ENCODE measurements around the gene TSHZ1. TPM values are rescaled to one million over a fixed set of nuclear protein-coding genes. Genes with fewer than 3 reads are reported as not detected.
A peak's percentile ranks its signal among the peaks of the same experiment; 100 is the strongest.

TSHZ1 gene
- polyA plus RNA-seq, 1 donor: 36.7 TPM

DNA sequence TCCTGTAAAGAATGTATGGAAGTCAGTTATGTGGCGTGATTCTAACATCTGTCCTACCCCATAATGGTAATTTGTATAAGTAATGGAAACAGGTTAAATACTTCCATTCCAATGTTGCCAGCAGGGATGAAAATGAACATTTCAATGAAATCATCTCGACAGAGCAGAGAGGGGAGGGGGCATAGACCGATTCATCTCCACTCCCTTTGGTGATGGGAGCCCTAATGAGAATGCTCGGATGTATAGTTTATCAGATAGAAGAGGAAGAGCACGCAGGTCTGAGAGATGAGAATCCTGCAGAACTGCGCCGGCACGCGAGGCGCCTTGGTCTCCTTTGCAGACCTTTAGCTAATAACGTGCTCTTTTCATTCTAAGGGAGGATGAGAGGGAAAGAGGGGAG, 61.4 kb downstream of the TSHZ1 start:
- DNase-seq: no peak

DNA sequence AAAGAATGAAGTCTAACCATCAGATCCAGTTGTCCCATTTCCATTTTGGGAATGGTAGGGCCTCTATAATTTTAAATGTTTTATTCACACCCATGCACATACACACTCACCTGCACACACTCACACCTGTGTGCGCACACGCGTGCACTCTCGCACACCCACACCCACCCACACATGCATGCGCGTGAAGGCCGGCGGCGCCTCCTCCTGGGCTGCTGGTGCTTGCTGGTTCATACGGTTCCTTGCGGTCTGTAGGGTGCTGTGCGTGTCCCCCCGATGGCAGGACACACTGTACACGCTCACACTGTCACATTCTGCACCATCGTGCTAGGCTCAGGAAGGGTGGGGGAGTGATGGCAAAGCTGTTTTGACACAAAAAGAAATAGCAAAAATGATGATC, 63.2 kb downstream of the TSHZ1 start:
- no peak for DNase-seq

DNA sequence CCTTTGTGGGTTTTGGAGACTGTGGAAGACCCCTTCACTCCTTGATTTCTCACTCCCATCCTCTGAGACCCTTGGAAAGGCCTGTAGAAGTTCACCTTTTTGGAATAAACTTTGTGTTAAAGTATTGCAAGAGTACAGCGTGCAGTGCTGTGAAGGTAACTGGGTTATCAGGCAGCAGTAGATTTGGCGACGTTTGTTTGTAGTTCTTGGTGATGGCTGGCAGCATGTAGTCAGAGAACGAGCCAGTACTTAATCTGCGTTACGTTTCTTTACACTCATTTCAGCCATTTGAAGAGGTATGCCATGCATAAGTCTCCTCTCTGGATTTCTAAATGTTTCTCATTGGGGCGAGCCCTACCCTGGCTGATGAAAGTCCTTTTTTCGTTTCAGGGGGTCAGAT, 64.6 kb downstream of the TSHZ1 start:
- no peak for DNase-seq

DNA sequence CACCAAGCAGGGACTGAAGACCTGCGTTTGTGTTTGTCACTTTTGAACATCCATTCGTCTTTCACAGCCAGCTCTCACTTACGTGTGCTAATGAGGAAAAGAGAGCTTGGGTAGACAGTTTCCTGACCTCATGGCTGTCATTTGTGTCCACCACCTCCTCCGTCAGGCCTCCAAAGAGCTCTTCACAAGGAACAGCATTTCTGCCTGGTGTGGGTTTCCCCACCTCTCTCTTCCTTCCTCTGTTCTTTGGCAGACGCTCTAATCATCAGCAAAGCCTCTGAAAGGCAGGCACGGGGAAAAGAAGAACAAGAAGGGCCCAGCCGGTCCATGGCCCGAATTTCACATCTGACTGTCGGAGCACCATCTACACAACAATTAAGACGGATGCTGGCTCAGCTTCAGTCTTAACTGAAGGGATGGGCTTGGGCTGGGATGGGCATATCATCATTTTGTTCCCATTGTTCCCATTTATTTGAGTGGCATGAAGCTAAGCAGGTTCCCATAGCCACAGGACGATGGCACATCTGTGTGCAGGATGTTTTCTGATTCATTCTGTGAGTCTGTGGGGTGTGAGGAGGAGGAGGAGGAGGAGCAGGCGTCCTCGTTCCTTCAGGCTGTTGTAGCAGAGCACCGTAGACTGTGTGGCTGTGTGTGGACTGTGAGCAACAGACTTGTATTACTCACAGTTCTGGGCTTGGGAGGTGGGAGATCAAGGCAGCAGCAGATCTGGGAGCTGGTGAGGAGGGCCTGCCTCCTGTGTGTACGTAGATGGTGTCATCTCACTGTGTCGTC, 66.4 kb downstream of the TSHZ1 start:
- DNase-seq: no peak

DNA sequence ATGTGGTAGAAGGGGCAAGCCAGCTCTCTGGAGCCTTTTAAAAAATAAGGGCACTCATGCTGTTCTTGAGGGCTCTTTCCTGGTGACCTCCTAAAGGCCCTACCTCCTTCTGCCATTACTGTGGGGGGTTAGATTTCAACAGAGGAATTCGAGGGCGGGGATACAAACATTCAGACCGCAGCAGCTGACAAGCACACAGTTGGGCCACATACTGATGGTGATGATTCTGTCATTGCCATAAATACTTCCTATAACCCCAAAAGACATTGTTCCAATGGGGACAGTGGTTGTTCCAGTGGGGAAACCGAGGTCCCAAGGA, 67.0 kb downstream of the TSHZ1 start:
- no peak for DNase-seq

DNA sequence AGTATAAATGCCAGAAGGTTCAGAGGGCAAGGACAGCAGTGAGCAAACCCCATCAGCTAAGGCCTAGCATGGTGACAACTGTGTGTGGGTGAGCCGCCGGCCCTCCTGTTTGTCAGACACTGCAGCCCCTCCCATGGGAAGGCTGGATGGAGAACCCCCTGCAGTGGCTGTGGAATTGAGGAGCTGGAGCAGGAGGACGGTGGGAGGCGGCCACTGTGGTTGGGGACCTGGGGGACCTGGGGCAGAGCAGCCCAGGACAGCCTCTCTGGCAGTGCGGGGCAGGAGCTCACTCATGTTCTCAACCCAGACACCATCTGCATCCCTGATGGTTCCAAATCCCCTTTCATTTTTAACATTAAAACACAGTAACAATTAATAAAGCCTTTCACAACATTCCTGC, 68.8 kb downstream of the TSHZ1 start:
- no peak for DNase-seq

DNA sequence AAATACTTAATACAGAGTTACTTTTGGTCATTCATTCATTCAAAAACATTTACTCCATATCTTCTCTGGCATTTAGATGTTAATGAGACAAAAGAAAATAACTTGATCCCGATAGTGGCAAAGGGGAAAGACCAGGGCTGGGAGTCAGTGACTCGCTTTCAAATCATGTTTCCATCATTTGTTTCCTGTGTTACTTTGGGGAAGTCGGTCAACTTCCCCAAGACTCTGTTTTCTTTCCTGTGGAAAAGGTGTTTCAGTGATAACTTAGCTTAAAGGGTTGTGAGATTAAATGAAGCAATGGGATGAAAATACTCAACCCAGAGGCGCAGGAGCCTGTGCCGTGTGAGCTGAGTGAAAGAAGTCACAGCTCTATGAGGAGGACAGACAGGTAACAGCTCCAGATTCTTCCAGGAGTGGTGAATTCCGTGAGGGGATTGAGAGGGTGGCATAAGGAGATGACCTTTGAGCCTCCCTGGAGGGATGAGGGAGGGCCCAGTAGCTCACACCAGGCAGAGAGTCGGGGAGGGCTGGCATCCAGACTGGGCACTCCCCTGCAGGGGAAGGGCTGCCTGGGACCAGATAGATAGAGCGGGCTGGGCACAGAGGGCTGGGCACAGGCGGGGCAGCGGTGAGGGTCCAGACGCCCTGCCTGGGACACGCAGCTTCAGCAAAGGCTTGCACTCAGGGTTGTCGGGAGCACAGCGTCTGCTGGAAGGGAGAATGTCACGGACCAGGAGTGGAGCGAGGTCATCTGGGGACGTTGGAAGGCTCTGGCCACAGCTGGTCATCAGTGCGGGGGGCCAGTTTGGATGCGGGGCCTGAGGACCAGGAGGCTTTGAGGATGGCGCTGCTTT, 70.1 kb downstream of the TSHZ1 start:
- DNase-seq: no peak

DNA sequence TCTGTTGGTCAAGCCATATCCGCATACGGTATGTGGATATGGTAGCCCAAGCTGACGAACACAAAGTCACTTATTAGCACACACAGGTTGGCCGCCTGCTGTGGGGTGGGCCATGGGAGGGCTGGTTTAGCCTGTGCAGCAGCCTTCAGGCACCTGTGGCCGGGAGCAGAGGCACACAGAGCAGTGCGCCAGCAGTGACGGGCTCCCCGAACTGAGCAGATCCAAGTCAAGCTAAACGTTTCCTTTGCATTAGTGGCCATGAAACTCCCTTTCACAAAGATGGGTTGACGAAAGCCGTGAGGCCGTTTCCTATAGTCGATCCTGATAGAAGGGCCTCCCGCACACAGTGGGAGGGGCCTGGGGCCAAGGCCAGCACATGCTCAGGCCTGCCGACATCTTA, 72.1 kb downstream of the TSHZ1 start:
- DNase-seq: no peak

DNA sequence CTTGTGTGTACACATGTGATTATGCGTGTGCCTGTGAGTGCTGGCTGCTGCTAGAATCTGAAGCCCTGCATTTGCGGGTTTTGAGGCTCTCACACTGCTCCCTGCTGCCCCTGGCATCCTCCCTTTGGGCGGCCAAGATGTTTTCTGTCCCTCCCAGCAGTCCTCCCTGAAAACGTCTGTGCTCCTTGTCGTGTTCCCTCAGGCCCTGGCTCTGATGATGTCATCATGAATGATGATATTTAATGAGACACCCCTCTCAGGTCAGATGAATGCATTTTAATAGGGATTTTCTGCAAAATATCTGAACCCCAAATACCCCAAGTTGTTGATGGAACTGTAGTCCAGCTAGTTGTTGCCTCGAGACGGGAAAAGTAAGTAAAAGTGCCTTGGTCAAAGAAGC, 73.1 kb downstream of the TSHZ1 start:
- no peak for DNase-seq

DNA sequence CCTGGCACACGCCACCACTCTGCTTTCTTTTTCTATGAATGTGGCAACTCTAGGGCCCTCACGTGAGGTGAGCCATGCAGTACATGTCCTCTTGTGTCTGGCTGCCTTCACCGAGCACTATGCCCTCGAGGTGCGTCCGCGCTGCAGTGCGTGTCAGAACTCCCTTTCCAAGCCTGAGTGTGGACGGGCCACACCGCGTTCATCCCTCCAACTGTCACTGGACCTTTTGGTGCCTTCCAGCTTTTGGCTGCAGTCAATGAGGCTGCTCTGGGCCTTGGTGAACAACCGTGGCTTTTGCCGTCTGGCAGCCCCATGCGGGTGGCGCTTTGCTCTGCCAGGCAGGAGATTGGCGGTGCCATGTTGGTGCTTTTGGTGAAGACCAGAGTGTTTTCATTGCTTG, 74.0 kb downstream of the TSHZ1 start:
- no peak for DNase-seq

DNA sequence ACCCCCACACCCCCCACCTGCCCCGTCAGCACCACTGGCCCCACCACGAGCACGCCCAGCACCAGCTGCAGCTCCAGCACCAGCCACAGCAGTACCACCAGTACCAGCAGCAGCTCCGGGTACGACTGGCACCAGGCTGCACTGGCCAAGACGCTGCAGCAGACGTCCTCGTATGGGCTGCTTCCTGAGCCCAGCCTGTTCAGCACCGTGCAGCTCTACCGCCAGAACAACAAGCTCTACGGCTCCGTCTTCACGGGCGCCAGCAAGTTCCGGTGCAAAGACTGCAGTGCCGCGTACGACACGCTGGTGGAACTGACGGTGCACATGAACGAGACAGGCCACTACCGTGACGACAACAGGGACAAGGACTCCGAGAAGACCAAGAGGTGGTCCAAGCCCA, 75.3 kb downstream of the TSHZ1 start:
- no peak for DNase-seq

DNA sequence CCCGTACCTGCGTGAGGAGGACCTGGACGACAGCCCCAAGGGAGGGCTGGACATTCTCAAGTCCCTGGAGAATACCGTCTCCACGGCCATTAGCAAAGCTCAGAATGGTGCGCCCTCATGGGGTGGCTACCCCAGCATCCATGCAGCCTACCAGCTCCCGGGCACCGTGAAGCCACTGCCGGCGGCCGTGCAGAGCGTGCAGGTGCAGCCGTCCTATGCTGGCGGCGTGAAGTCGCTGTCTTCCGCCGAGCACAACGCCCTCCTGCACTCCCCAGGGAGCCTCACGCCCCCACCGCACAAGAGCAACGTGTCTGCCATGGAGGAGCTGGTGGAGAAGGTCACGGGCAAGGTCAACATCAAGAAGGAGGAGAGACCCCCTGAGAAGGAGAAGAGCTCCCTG, 76.4 kb downstream of the TSHZ1 start:
- no peak for DNase-seq

DNA sequence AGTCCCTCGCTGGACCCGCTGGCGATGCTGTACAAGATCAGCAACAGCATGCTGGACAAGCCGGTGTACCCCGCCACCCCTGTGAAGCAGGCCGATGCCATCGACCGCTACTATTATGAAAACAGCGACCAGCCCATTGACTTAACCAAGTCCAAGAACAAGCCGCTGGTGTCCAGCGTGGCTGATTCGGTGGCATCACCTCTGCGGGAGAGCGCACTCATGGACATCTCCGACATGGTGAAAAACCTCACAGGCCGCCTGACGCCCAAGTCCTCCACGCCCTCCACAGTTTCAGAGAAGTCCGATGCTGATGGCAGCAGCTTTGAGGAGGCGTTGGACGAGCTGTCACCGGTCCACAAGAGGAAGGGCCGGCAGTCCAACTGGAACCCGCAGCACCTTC, 77.1 kb downstream of the TSHZ1 start:
- DNase-seq: no peak

DNA sequence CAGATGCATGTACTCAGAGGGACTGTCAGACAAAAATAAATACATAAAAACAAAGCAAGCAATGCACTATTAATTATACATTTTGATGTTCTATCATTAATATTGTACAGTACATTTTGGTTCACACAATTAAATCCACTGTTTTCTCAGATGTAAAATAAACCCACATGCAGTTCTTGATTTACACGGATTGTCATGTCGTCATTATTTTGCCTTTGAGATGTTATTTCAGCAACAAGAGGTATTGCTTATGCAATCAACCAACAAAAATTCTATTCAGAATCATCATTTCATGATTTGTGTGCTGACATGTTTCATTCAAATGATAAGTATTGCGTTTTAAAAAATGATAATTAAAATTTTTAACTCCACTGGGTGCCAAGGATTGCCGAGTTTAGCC, 79.2 kb downstream of the TSHZ1 start:
- DNase-seq: no peak

DNA sequence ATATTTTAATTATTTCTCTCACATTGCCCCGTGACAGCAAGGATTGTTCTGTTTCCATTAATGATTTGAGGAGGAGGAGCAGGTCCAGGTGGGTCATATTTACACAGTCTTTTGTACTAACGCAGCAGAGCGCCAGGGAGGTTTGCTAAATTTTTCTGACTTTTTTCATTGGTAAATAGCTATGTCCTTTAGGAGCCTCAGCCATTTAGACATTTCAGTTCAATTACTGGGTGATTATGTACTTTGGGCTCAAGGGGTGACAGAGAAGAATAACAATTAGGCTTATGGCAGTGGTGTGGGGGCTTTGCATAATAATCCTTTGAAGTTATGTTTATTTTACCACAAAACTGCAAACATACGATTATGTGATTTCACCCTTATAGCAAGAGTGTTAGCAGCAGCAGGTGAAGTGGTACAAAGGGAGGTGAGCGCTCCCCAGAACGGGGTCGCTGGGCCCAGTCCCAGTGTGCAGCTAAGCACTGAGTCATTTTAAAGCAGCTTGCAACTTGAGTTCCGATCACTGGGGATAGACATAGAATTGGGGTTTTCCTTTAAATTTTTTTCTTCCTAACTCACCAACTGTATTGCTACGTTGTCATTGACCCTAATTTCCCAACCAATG, 80.3 kb downstream of the TSHZ1 start:
- no peak for DNase-seq

DNA sequence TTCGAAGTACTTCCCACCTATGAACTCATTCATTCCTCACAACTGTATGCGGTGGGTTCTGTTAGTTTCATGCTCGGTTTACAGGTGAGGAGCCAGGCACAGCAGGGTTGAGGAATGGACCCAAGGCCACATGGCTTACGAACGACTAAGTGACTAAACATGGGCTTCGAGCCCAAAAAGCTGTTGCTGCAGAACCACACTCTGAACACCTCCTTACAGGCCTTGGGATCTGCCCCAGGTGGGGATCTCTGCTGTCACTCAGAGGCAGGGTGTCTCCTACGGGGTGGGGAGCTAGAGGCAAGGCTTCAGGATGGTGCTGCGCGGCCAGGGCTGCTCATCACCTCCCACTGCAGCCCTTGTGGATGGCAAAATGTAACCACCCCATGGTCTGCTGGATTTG, 80.9 kb downstream of the TSHZ1 start:
- DNase-seq: no peak

DNA sequence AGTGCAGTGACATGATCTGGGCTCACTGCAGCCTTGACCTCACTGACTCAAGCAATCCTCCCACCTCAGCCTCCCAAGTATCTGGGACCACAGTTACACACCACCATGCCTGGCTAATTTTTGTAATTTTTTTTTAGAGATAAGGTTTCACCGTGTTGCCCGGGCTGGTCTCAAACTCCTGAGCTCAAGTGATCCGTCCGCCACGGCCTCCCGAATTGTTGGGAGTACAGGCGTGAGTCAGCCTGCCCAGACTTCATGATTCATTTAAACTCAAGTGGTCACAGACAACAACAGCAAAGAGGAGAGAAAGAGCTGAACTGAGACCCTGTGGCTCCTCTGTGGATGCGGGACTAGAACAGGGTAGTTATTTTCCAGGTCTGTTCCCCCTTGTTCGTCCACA, 83.0 kb downstream of the TSHZ1 start:
- DNase-seq: no peak

DNA sequence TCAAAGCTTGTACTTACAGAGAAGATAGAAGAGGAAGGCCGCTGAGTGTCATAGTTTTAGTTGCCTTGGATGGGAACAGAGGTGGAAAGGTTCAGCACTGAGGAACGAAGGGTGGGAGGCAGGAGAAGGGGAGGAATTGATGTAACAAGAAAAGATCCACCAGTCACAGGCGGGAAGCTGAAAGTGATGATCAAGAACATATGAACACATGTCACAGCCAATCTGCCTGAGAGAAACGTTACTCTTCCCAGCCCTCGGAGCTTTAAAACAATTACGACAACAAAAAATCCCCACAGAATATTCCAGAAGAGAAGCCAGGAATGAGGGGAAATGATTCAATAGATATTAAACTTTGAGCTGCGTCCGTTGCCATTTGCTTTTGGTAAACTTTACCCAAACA, 87.1 kb downstream of the TSHZ1 start:
- DNase-seq: peak; percentile 63

DNA sequence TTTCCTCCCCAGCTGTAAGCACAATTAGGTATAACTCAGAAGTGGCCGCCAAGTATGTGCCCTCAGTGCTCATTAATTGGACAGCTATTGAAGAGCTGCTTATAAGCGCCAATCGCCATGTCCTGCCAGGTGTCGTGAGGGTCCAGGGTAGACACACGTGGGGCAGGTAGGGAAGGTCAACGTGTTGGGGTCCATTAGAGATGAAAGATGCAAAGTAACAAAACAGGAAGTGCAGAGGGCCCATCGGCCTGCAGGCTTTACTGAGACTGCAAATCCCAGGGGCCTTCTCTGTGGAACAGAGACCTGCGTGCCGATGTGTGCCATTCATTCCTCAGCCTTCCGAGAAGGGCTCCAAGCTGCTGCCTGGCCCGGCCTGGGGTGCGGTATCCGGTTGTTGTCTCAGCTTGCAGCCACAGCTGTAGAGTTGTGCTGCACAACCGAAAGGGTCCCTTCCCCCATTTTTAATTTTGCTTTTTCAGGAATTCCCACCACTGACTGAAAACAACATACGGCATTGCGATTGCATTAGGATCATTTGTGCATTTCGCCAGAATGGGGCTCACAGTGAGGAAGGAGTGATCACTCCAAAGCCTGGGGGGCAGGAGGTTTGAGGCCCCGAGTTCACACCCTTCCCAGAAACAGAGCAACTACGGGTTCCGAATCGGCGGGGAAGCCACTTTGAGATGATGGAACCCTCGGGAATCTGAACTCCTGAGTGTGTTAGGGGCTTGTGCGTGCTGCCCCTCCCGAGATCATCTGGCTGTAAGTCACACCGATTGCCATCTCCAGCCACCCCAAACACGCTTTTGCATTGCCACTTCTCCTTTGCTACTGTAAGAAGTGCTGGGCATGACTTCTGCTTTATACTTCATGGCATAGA, 94.3 kb downstream of the TSHZ1 start:
- DNase-seq: no peak

DNA sequence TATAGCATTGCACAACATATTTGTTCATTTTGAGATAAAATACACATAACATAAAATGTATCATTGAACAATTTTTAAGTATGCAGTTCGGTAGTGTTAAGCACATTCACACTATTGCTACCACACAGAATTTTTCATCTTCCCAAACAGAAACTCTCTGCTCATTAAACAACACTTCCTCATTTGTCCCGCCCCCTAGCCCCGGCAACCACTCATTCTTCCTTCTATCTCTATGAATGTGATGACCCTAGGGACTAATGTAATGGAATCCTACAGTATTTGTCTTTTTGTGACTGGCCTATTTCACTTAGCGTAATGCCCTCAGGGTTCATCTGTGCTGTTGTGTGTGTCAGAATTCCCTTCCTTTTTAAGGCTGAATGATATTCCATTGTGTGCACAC, 95.4 kb downstream of the TSHZ1 start:
- no peak for DNase-seq

DNA sequence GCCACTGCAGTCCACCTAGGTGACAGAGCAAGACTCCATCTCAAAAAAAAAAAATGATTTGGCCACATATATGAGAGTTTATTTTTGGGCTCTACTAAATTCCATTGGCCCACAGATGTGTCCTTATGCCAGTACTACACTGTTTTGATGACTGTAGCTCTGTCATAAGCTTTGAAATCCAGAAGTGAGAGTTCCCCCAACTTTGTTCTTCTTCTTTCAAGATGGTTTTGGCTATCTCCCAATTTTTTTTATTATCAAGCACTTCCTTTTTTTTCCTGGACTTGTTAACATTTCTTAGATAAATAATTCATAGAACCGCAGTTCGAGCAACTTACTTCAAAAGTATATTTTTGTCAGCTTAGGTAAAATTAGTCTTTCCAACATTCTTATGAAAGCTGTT, 96.9 kb downstream of the TSHZ1 start:
- no peak for DNase-seq

DNA sequence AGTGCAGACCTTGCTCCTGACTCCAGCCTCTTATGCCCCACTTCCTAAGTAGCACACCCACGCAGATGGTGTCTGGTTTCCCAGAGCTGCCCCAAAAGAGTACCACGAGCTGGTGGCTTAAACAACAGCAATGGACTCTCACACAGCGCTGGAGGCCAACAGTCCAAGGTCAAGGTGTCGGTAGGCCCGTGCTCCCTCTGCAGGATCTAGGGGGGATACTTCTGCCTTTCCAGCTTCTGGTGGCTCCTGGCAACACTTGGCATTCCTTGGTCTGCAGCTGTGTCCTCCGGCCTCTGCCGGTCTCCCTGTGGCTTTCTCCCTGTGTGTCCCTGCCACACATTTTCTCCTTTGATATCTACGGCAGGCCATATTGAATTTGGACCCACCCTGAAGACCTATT, 99.0 kb downstream of the TSHZ1 start:
- DNase-seq: no peak

DNA sequence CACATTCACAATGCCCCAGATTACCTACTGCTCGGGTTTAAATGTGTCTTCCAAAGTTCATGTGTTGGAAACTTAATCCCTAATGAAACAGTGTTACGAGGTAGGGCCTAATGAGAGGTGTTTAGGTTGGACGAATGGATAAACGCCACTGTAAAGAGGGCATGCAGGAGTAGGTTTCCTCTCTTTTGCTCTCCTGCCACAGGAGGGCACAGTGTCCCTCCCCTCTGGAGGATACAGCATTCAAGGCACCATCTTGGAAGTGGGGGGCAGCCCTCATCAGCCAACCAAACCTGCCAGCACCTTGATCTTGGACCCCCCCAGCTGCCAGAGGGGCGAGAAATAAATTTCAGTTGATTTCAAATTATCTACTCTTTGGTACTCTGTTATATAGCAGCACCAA, 103.5 kb downstream of the TSHZ1 start:
- DNase-seq: no peak
